GM10847 (cell line): ENCODE results near the gene GLUD1.
"Not testable (repeated sequence)": the region's sequence is repeated elsewhere in the genome, so short reads cannot be mapped to it uniquely, and the experiment has no call there.

ENCODE experiments used
- POLR2A ChIP-seq: IDR thresholded peaks from 2 replicates; pipeline ENCODE4 v1.6.1; 2011; ENCODE audit not compliant: insufficient read length; ENCODE audit errors: extremely low read depth

GLUD1 gene

GRCh38 chr10:87066865-87067264 lies 27.8 kb downstream of the GLUD1 start:
- TF ChIP-seq POLR2A: no peak

GRCh38 chr10:87066178-87066577 lies 28.5 kb downstream of the GLUD1 start:
- TF ChIP-seq POLR2A: no peak

DNA sequence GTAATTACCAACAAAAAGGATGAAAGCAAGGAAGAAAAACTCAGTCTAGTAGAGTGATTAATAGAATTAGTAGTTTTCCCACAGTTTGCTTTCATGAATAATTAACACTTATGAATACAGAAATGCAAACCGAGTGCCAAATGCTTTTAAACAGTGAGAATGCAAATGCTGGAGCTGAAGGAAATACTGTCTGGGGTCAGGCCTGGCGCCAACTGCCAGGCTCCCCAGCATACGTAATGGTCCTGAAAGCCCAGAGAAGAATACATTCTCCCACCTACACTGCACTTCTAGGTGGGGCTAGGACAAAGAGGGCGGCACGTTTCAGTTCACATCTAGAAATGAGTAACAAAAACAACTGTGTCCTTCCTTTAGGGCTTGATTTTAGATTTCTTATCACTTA lies 30.0 kb downstream of the GLUD1 start:
- no peak for TF ChIP-seq POLR2A

DNA sequence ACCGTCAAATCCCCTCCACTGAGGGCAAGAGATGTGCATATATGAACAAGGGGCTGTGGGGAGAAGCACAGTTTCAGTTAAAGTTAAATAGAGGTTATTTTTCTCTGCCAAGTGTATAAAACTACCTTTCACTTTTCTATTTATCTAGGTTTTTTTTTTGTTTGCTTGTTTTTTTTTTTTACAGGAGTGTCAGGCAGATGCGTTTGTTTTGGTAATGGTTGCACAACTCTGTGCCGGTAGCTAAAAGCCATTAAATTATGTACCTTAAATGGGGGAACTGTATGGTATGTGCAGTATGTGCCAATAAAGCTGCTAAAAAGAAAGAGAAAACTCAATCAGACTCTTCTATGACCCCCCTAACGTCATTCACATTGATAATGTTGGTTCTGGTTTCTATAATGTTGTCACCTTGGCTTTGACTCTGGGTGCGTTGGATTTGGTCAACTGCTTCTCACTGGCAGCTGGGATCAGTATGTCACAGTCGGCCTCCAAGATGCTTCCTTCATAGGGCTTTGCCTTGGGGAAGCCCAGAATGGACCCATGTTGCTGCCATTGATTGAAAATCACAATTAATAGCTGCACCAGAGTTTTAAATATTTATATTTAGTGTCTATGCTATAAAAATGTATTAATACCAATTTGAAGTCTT lies 34.2 kb downstream of the GLUD1 start:
- TF ChIP-seq POLR2A: no peak

DNA sequence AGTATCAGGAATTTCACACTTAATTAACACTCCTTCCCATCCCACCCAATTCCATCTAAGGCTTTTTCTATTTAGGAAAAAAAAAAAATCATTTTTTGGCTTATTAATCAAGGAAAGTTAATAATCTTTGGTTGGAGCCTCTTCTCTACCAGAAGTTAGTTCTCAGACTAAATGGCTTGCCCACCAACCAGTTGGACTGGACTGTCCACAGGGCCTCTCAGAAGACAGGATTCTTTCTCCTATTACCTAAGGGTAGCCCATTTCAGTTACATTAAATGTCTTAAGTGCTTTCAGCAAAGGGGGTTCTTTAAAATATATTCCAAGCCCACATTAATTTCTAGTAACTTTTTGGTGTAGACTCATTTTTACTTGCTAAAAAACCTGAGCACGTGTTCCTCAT lies 35.2 kb downstream of the GLUD1 start:
- no peak for TF ChIP-seq POLR2A

GRCh38 chr10:87058171-87058570 lies 36.5 kb downstream of the GLUD1 start:
- TF ChIP-seq POLR2A: no peak

GRCh38 chr10:87054373-87055295 lies 40.0 kb downstream of the GLUD1 start:
- TF ChIP-seq POLR2A: no peak

- TF ChIP-seq POLR2A: no peak
These were observed 41.0 kb downstream of the GLUD1 start for GRCh38 chr10:87053577-87054181.

GRCh38 chr10:87053111-87053510 lies 41.5 kb downstream of the GLUD1 start:
- TF ChIP-seq POLR2A: no peak

- no peak for TF ChIP-seq POLR2A
These were observed 49.2 kb downstream of the GLUD1 start for GRCh38 chr10:87045434-87045938.

DNA sequence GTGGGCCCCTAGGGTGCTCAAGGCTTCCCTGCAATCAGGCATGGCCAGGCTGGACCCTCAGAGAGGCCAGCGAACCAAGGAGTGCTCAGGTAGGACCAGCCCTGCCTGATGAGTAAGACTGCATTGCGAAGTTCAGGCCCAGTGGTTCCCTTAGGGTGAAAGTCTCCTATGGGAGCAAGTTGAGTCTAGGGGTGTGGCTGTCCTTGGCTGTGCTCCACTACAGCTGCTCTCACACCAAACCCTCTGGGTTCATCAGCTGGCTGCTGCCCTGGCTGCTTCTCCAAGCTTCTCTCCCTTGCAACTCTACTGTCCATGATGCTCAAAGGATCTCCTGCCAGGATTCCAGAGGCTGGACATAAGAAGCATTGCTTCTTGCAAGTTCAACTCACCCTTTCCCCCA lies 55.9 kb downstream of the GLUD1 start:
- TF ChIP-seq POLR2A: no peak

DNA sequence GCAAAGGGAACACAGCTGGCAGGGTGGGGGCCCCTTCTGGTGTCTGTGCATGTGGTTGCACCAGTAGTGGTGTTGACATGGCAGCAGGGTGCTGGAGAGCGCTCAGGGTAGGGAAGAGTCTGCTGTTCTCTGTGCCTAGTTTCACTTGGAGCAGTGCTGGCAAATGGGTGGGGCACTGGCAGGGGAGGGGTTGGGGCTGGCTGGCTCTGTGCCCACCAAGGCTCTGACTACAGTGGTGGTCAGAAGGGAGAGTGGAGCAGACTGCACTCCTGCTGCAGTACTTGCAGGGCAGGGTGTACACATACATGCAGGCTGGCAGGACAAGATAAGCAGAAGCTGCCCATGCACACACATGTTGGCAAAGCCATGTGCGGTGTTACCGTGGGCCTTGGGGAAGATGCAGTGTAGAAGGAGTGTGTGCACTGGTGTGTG lies 56.3 kb downstream of the GLUD1 start:
- TF ChIP-seq POLR2A: no peak

DNA sequence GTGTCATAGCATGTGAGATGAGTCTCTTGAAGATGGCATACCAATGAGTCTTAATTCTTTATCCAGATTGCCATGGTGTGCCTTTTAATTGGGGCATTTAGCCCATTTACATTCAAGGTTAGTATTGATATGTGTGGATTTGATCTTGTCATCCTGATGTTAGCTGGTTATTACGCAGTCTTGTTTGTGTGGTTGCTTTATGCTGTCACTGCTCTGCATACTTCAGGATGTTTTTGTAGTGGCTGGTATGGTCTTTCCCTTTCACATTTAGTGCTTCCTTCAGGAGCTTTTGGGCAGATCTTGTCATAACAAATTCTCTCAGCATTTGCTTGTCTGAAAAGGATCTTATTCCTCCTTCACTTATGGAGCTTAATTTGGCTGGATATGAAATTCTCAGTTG lies 58.0 kb downstream of the GLUD1 start:
- TF ChIP-seq POLR2A: no peak

- TF ChIP-seq POLR2A: no peak
These were observed 63.6 kb downstream of the GLUD1 start for GRCh38 chr10:87030912-87031635.

- not testable (repeated sequence) for TF ChIP-seq POLR2A
These were observed 74.6 kb downstream of the GLUD1 start, which contains the start of gene FAM25A for GRCh38 chr10:87020056-87020455. FAM25A (plus strand) TSS chr10:87020294; CDS start chr10:87020325, 31 bp downstream.
